KMS-11 (cell line): ENCODE measurements around the gene CYRIA.

Experiments used
- H2AFZ ChIP-seq: fragments of 200-600 bp; sonication (generic); 2 replicates; pipeline ENCODE4 v1.6.1; 2016; ENCODE audit warnings: antibody characterized with exemption, mixed run types, low read depth
- H3K27ac ChIP-seq: fragments of 200-600 bp; sonication (generic); 2 replicates; pipeline ENCODE4 v1.6.1; 2016; ENCODE audit warnings: mild to moderate bottlenecking, mixed run types
- H3K27me3 ChIP-seq: fragments of 200-600 bp; sonication (generic); 2 replicates; pipeline ENCODE4 v1.6.1; 2017; ENCODE audit warnings: mild to moderate bottlenecking, low read depth, mixed run types, moderate library complexity; ENCODE audit not compliant: insufficient read depth
- H3K36me3 ChIP-seq: fragments of 200-600 bp; sonication (generic); 2 replicates; pipeline ENCODE4 v1.6.1; 2017; ENCODE audit warnings: mild to moderate bottlenecking, mixed run types; ENCODE audit not compliant: insufficient read depth
- H3K4me1 ChIP-seq: fragments of 200-600 bp; sonication (generic); 2 replicates; pipeline ENCODE4 v1.6.1; 2016; ENCODE audit warnings: mild to moderate bottlenecking, low read depth, mixed run types; ENCODE audit not compliant: poor library complexity, severe bottlenecking
- H3K4me2 ChIP-seq: fragments of 200-600 bp; sonication (generic); 2 replicates; pipeline ENCODE4 v1.7.0; 2016; ENCODE audit warnings: mild to moderate bottlenecking, mixed run types
- H3K4me3 ChIP-seq: fragments of 200-600 bp; sonication (generic); IDR thresholded peaks from 2 replicates; pipeline ENCODE4 v1.6.1; 2017; ENCODE audit warnings: low read depth, low read length, mixed read lengths; ENCODE audit not compliant: insufficient read depth
- H3K79me2 ChIP-seq: fragments of 200-600 bp; sonication (generic); 2 replicates; pipeline ENCODE4 v1.6.1; 2016; ENCODE audit warnings: low read depth, mixed run types; ENCODE audit not compliant: insufficient read depth
- H3K9ac ChIP-seq: fragments of 200-600 bp; sonication (generic); 2 replicates; pipeline ENCODE4 v1.6.1; 2016; ENCODE audit warnings: mild to moderate bottlenecking, mixed run types
- H4K20me1 ChIP-seq: fragments of 200-600 bp; sonication (generic); 2 replicates; pipeline ENCODE4 v1.6.1; 2016; ENCODE audit warnings: mild to moderate bottlenecking, mixed run types; ENCODE audit not compliant: insufficient read depth
- TF ChIP-seq, protein P1 (sequence below): fragments of 200-600 bp; sonication (generic); conservative IDR thresholded peaks from 2 replicates; pipeline ENCODE4 v1.6.1; 2017; ENCODE audit warnings: low read depth, mild to moderate bottlenecking, antibody characterized with exemption, low read length, moderate library complexity, mixed read lengths

CYRIA gene

DNA sequence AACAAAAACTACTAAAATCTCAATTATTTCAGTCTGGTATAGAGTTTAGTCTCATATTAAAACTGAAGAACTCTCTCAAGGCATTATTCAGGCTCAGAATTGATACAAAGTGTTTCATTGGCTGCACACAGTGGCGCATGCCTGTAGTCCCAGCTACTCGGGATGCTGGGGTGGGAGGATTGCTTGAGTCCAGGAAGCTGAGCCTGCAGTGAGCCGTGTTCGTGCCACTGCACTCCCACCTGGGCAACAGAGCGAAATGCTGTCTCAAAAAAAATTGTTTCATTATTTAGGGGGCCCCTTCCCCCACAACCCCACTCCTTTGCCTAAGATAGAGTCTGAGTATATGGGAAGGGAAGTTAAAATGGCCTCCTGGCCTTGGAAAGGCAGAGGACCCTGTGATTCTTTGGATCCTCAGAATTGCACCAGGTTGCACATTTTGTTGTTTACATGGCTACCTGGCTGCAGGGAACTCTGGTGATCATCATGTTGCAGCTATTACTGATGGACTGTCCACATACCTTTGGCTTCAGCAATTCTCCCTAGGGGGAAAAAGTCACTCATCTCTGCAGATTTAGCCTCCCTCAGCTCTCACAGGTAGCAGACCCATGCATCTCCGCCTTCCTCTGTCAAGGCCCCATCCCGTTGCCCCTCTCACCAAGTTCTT lies 19.2 kb upstream of the CYRIA start:
- Histone ChIP-seq H3K36me3 (no peaks in the 10 kb centered on the region), H3K4me1 (no peaks in the 10 kb centered on the region), H3K9ac (no peak overlapping the region), H3K27me3 (no peaks in the 10 kb centered on the region), H3K4me3 (no peak overlapping the region), H3K27ac (no peak overlapping the region), H3K79me2 (no peaks in the 10 kb centered on the region), H2AFZ (no peak overlapping the region), H3K4me2 (no peak overlapping the region), H4K20me1 (no peaks in the 10 kb centered on the region)
- TF ChIP-seq, protein P1, sequence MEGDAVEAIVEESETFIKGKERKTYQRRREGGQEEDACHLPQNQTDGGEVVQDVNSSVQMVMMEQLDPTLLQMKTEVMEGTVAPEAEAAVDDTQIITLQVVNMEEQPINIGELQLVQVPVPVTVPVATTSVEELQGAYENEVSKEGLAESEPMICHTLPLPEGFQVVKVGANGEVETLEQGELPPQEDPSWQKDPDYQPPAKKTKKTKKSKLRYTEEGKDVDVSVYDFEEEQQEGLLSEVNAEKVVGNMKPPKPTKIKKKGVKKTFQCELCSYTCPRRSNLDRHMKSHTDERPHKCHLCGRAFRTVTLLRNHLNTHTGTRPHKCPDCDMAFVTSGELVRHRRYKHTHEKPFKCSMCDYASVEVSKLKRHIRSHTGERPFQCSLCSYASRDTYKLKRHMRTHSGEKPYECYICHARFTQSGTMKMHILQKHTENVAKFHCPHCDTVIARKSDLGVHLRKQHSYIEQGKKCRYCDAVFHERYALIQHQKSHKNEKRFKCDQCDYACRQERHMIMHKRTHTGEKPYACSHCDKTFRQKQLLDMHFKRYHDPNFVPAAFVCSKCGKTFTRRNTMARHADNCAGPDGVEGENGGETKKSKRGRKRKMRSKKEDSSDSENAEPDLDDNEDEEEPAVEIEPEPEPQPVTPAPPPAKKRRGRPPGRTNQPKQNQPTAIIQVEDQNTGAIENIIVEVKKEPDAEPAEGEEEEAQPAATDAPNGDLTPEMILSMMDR, result no peak

DNA sequence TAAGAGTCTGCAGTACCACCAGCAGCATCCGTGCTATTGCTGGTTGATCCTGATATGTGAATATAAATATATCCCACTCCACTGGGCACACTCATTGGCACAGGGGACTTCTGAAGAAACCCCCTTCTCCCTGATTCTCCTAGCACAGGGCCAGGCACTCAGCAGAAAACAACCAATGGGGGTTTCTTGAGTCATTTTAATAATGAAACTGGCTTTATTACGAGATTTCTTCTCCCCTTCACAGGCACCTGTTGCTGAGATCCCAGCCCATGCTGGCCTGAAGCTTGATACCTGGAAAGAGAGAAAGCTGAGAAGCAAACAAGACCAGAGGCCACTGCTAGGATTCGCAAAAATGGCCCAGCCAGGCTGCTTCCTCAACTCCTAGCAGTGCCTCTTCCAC lies 17.9 kb upstream of the CYRIA start:
- H3K27ac ChIP-seq, result no peak overlapping the region
- TF ChIP-seq, protein P1, result no peak
- H4K20me1 ChIP-seq, result no peaks in the 10 kb centered on the region
- H3K4me2 ChIP-seq, result no peak overlapping the region
- no peaks in the 10 kb centered on the region for H3K27me3 ChIP-seq
- no peak overlapping the region for H3K4me3 ChIP-seq
- no peak overlapping the region for H2AFZ ChIP-seq
- H3K79me2 ChIP-seq, result no peaks in the 10 kb centered on the region
- H3K36me3 ChIP-seq, result no peaks in the 10 kb centered on the region
- H3K9ac ChIP-seq, result no peak overlapping the region
- no peaks in the 10 kb centered on the region for H3K4me1 ChIP-seq

DNA sequence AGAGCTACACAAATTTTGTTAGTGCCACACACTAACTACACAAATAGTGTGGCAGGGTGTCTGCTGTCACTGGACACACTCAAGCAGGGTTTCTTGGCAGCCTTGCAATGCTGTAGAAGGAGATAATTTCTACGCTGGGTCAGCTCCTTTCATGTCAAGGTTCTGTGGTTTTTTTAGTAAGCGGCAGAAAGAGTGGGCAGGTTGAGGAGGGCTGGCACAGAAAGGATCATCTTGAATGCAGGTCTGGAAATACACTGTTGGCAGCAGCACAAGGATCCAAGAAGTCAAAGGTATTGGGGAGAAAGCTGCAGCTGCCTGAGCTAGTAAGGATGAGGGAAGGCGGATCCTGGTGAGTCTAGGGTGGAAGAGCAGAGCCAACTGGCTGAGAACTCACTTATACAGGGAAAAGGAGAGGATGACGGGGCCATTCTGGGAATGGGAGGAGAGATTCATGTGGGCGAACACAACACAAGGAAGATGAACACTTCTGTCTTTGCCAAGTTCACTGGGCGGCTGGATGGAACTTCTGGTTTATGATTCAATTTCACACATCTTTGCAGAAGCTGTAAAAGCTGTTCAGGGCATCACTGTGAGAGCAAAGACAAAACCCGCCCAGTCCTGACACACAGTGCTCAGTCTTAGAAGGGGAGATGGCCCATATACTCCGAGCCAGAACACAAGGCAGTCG lies 16.9 kb upstream of the CYRIA start:
- no peak overlapping the region for H3K27ac ChIP-seq
- H3K4me1 ChIP-seq, result no peaks in the 10 kb centered on the region
- no peaks in the 10 kb centered on the region for H3K79me2 ChIP-seq
- no peak overlapping the region for H3K9ac ChIP-seq
- H2AFZ ChIP-seq, result no peak overlapping the region
- no peaks in the 10 kb centered on the region for H3K27me3 ChIP-seq
- TF ChIP-seq, protein P1, result no peak
- H4K20me1 ChIP-seq, result no peaks in the 10 kb centered on the region
- H3K4me2 ChIP-seq, result no peak overlapping the region
- no peak overlapping the region for H3K4me3 ChIP-seq
- no peaks in the 10 kb centered on the region for H3K36me3 ChIP-seq

DNA sequence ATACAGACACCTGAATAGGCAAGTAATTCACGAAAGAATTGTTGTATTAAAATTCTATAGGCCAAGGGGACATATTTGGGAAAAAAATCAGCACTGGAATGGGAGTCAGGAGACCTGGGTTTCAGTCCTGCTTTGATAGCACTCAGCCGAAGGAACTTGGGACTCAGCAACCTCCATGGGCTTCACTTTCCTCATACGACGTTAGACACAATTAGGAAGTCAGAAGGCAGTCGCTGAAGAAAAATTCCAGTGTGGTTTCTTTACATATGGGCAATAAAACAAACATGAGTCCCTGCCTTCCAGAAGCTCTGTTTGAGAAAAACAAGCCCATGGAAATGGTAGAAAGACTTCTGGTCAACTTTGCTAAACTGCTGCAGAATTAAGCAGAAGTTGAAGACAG lies 15.1 kb upstream of the CYRIA start:
- TF ChIP-seq, protein P1, result no peak
- H3K4me3 ChIP-seq, result no peak overlapping the region
- no peak overlapping the region for H3K4me2 ChIP-seq

More for the DNA sequence above, 15.1 kb upstream of the CYRIA start:
- Histone ChIP-seq H2AFZ (no peak overlapping the region), H3K79me2 (no peaks in the 10 kb centered on the region), H3K27ac (no peak overlapping the region), H4K20me1 (no peaks in the 10 kb centered on the region), H3K9ac (no peak overlapping the region), H3K27me3 (no peaks in the 10 kb centered on the region), H3K36me3 (no peaks in the 10 kb centered on the region), H3K4me1 (no peaks in the 10 kb centered on the region)
